HL-60/S4 (cell line): ENCODE results near the gene ANO10.
"Not testable (repeated sequence)": the region's sequence is repeated elsewhere in the genome, so short reads cannot be mapped to it uniquely, and the experiment has no call there.

Source experiments
- in situ Hi-C: fragments of 300-500 bp; cut with MboI; formaldehyde crosslinking; loops from 2 replicates; pipeline ENCODE4 v1.14.3; 2022; ENCODE audit warnings: low sequenced_read_pairs

Gene ANO10

GRCh38 chr3:43522727-43523362 lies 99.0 kb downstream of the ANO10 start:
- in situ Hi-C loops = no loop called here

GRCh38 chr3:43521941-43522340 lies 99.9 kb downstream of the ANO10 start:
- in situ Hi-C loops = no loop called here

- in situ Hi-C loops = not testable (repeated sequence)
Observed at GRCh38 chr3:43518515-43518914, 103.3 kb downstream of the ANO10 start.

DNA sequence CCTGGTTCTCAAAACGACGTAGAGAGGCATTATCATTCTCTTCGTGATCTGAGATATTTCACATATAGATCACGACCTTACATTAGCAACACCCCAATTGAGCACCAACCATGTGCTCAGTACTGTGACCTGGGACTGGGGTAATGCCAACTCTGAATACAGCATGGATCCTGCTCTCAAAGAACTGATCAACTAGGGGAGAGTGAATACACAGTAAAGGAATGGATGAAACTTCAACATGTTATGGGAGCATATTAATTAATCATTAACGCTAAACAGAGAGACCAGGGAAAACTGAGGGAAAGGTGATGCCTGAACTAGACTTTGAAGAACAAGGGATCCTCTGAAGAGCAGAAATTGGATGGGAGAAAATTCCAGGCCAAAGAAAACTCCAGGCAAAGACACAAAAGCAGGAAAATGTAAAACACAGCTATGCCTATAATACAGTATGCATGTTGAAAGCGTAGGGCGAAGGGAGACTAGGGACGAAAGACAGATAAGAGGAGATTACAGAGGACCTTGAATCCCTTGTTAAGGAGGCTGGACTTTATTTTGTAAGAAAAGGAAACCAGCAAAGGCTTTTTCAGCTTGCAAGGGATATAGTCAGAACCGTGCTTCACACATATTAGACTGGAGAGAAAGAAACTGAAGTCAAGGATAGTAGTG lies 105.7 kb downstream of the ANO10 start:
- in situ Hi-C loops = no loop called here

GRCh38 chr3:43515208-43515917 lies 106.4 kb downstream of the ANO10 start:
- in situ Hi-C loops = no loop called here

DNA sequence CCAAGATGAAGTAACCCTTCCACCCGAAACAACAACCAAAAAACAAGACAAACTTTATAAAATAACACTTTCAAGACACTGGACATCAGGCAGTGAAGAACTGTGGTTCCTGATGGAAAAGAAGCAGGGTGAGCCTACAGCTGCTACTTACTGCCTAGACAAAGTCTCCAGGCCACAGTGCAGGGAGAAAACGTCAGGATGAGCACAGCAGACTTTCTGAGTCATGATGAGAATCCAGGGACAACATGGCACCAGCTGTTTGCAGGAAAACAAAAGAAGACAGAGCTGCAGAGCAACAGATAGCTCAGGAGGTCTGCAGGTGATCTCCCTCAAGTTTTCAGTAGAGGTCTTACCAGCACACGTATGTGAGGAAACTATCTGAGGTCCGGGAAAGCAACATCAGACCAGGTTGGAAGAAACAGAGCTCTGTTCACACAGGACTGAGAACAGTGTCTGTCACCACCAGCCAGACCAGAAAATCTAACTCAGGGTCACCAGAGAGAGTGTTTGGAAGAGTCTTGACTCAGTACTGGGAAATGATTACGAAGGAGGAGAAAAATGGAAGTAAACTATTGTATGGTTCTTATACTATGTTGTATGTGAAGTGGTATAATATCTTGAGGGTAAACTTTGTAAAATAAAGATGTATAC lies 108.9 kb downstream of the ANO10 start:
- in situ Hi-C loops = no loop called here

- in situ Hi-C loops = no loop called here
Observed at GRCh38 chr3:43506644-43507043, 115.2 kb downstream of the ANO10 start.

- in situ Hi-C loops = no loop called here
Observed at GRCh38 chr3:43505351-43505750, 116.5 kb downstream of the ANO10 start.

DNA sequence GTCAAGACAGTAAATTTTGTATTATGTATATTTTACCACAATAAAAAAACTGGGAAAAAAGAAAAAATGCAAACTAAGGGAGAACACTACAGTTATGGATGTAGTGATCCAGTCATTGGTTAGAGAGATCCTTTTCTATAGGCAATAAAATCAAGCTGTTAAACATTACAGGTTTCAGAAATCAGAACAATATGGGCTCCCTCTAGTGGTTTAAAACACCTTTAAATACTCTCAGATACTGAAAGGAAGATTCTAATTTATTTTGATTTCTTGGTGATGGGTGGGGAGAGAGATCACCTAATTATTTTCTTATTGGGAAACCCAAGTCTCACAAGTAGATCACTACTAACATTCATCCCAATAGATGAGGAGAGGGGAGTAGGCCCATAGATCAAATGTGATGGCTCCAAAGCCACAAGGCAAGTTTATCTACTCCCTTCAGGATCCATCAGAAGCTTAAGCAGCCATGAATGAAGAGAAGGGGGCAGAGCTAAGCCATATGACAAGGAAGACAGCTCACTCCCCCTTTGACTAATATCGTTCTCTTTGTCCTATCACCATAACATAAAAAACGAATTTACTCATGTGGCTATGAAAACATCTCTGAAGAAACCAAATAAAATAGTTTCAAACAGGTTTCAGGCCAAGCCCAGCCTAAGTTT lies 118.6 kb downstream of the ANO10 start:
- in situ Hi-C loops = no loop called here

DNA sequence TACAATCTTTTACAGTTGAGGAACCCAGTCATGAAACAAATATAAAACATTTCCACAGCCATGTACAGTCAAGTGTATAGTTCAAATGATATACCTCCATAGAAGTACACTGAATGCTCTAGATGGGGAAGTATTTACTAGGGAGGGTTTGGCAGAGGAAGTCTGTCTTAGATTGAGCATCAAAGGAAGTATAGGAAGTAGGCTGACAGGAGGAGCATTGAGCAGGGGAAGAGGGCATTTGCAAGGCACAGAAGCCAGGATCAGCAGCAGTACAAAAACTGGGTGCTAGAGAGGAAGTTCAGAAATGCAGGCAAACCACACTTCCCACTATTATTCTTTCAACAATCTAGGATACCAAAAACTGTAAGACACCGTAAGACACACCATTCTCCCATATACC lies 122.6 kb downstream of the ANO10 start:
- in situ Hi-C loops = no loop called here

DNA sequence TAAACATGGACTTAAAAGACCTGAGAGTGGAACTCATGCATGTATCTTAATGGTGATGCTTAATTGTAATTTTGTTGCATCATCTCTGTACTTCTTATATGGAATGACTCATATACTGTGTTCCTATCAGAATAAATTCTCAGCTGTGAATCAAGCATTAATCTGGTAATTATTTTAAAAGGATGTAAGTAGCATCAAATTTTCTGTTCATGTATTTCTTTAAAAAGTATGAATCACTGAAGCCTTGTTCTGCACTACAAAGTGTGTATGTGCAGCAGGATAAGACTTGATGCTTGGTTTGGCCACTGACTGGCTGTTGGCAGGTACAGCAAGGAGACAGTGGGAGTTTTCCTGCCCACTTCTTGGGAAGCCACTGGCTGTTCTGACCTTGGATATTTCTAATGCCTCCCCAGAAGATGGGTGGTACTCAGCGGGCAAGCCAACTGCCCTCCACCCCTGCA lies 123.9 kb downstream of the ANO10 start:
- in situ Hi-C loops = no loop called here

DNA sequence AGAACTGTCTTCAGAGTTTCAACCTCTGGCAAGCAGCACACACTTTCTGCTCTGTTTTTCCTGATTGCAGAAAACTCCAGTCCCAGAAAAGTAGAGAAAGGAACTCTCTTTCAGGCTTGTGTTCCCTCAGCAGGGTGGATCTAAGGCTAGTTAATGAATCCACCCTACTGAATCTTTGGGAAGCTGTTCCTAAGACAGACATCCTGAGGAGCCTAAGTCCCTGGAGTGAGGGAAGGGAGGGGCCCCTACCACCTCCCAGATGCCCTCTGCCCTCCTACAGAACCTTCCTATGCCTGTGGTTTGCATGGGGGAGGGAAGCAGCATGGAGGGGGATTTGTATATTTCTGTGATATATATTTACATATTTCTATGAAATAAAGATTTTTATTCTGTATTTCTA lies 124.4 kb downstream of the ANO10 start:
- in situ Hi-C loops = no loop called here

DNA sequence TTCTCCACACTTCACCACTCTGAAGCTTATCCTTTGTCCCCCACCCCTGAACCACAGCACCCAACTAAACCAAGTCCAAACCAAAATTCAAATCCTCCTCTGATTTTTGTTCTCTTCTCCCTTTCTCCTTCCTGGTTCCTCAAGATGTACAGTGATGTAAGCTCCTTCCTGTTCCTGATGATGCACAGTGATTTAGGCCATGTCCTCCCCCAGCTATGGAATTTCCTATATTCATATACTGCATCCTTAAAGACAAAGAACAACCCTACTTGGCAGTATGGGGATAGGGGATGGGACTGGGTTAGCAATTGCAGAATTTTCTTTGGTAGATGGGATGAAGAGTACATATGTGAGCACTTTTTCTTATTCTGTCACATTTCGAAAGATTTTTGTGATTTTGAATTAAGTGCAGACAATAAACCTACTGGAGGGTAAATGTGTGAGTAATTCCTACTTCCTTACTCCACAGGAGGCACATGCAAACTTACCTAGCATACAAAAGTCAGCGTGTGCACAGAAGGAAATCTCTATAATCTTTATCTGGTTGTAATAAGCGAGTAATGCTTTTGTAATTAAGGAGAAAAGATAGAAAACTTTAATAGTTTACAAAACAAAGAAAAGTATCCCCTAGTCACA lies 125.0 kb downstream of the ANO10 start:
- in situ Hi-C loops = no loop called here

GRCh38 chr3:43492932-43493331 lies 128.9 kb downstream of the ANO10 start:
- in situ Hi-C loops = not testable (repeated sequence)

DNA sequence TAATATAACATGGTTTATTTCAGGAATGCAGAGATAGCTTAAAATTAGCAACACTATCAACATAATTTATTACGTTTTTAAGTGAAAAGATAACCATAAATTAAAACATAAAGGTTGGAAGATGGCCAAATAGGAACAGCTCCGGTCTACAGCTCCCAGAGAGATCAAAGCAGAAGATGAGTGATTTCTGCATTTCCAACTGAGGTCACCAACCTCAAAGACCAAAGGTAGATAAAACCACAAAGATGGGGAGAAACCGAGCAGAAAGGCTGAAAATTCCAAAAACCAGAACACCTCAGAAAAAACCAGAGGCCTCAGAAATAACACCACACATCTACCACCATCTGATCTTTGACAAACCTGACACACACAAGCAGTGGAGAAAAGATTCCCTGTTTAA lies 130.0 kb downstream of the ANO10 start:
- in situ Hi-C loops = not testable (repeated sequence)

- in situ Hi-C loops = no loop called here
Observed at GRCh38 chr3:43490640-43491185, 131.1 kb downstream of the ANO10 start.

- in situ Hi-C loops = no loop called here
Observed at GRCh38 chr3:43489930-43490329, 131.9 kb downstream of the ANO10 start.

- in situ Hi-C loops = no loop called here
Observed at GRCh38 chr3:43485931-43486330, 135.9 kb downstream of the ANO10 start.

DNA sequence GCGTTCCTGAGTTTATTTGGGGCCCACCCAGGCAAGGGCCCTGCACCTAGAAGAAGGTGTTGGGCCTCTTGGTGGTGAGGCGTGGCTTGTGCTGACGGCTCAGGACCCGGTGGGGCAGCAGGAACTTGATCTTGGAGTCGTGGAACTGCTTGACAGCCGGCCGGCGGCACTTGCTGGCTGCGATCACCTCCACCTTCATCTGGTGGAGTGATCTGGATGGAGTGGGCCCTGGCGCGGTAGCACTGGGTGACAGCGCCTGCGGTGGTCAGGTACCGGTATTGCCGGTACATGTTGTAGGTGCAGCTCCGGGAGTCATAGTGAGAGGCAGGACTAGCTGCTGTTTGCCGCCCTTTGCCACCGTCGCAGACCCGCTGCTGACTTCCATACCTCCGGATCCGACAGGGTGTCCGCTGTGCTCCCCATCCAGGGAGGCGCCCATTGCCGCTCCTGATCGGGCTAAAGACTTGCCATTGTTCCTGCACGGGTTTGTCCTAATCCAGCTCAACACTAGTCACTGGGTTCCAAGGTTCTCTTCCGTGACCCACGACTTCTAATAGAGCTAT lies 136.8 kb downstream of the ANO10 start:
- in situ Hi-C loops = no loop called here

- in situ Hi-C loops = no loop called here
Observed at GRCh38 chr3:43481375-43481774, 140.4 kb downstream of the ANO10 start.
